ENCODE measurements around the gene IMMT. TPM values are rescaled to one million over a fixed set of nuclear protein-coding genes. Genes with fewer than 3 reads are reported as not detected.

The IMMT gene
- polyA plus RNA-seq, 1 experiment: 69.2 TPM

- ChIA-PET POLR2A (no interaction called here), CTCF (no interaction called here)
- Histone ChIP-seq H3K27ac (ENCODE audit: low read depth, low read length) (no peak overlapping the region), H3K27me3 (ENCODE audit: control insufficient read depth, insufficient read depth, low read length) (no peaks in the 10 kb centered on the region), H3K9me3 (ENCODE audit: control insufficient read depth, insufficient read depth, low read length) (no peaks in the 10 kb centered on the region), H3K4me3 (ENCODE audit: low read depth, low read length) (no peak overlapping the region)
- no peak for TF ChIP-seq CTCF (IDR thresholded peaks at IDR 0.05; ENCODE audit: low read depth, low read length)
- no peak for DNase-seq (ENCODE audit: low read depth, low spot score)
These were observed 59.1 kb downstream of the IMMT start for GRCh38 chr2:86136141-86136540.

GRCh38 chr2:86135653-86136052 lies 59.6 kb downstream of the IMMT start:
- H3K4me3 ChIP-seq (ENCODE audit: low read depth, low read length): no peak overlapping the region
- no peak for DNase-seq (ENCODE audit: low read depth, low spot score)
- no peak for TF ChIP-seq CTCF (IDR thresholded peaks at IDR 0.05; ENCODE audit: low read depth, low read length)
- H3K9me3 ChIP-seq (ENCODE audit: control insufficient read depth, insufficient read depth, low read length): no peaks in the 10 kb centered on the region
- no peak overlapping the region for H3K27ac ChIP-seq (ENCODE audit: low read depth, low read length)
- ChIA-PET POLR2A (no interaction called here), CTCF (no interaction called here)
- H3K27me3 ChIP-seq (ENCODE audit: control insufficient read depth, insufficient read depth, low read length): no peaks in the 10 kb centered on the region

- no peaks in the 10 kb centered on the region for H3K27me3 ChIP-seq (ENCODE audit: control insufficient read depth, insufficient read depth, low read length)
- no peak overlapping the region for H3K27ac ChIP-seq (ENCODE audit: low read depth, low read length)
- H3K9me3 ChIP-seq (ENCODE audit: control insufficient read depth, insufficient read depth, low read length): no peaks in the 10 kb centered on the region
- no peak for TF ChIP-seq CTCF (IDR thresholded peaks at IDR 0.05; ENCODE audit: low read depth, low read length)
- no peak for DNase-seq (ENCODE audit: low read depth, low spot score)
- POLR2A ChIA-PET: interaction anchor here (1.6 kb wide), 1 partner anchor 29 kb away, joined by 3 read pairs; the partner anchor contains the start of genes POLR1A and PTCD3
- H3K4me3 ChIP-seq (ENCODE audit: low read depth, low read length): no peak overlapping the region
- CTCF ChIA-PET: no interaction called here
These were observed 60.6 kb downstream of the IMMT start for GRCh38 chr2:86134709-86135108.

GRCh38 chr2:86124683-86125082 lies 70.6 kb downstream of the IMMT start:
- no peak overlapping the region for H3K4me3 ChIP-seq (ENCODE audit: low read depth, low read length)
- H3K9me3 ChIP-seq (ENCODE audit: control insufficient read depth, insufficient read depth, low read length): no peaks in the 10 kb centered on the region
- ChIA-PET CTCF (no interaction called here), POLR2A (no interaction called here)
- DNase-seq (ENCODE audit: low read depth, low spot score): no peak
- no peaks in the 10 kb centered on the region for H3K27me3 ChIP-seq (ENCODE audit: control insufficient read depth, insufficient read depth, low read length)
- no peak overlapping the region for H3K27ac ChIP-seq (ENCODE audit: low read depth, low read length)
- no peak for TF ChIP-seq CTCF (IDR thresholded peaks at IDR 0.05; ENCODE audit: low read depth, low read length)

GRCh38 chr2:86123328-86123925 lies 71.8 kb downstream of the IMMT start:
- Histone ChIP-seq H3K27me3 (ENCODE audit: control insufficient read depth, insufficient read depth, low read length) (no peaks in the 10 kb centered on the region), H3K4me3 (ENCODE audit: low read depth, low read length) (no peak overlapping the region), H3K27ac (ENCODE audit: low read depth, low read length) (no peak overlapping the region), H3K9me3 (ENCODE audit: control insufficient read depth, insufficient read depth, low read length) (no peaks in the 10 kb centered on the region)
- no peak for TF ChIP-seq CTCF (IDR thresholded peaks at IDR 0.05; ENCODE audit: low read depth, low read length)
- no peak for DNase-seq (ENCODE audit: low read depth, low spot score)
- POLR2A ChIA-PET: no interaction called here
- CTCF ChIA-PET: no interaction called here

Data from AG04450 (cell line).